Measurements from ENCODE around the gene ATP6V1D. TPM values are rescaled to one million over a fixed set of nuclear protein-coding genes. Genes with fewer than 3 reads are reported as not detected.

Gene ATP6V1D
- total and polyA plus RNA-seq, 9 of the 15 experiments (the other 6 are each of a cell fraction or from before 2014, with no cell fraction given) = 35.5 to 91.0 (median 50.0) TPM

- TF ChIP-seq KDM5B (IDR thresholded peaks at IDR 0.05; ENCODE audit: insufficient replicate concordance, low read depth, low read length) (peak; percentile 72), ZSCAN29 (IDR thresholded peaks at IDR 0.05) (no peak), TRIM24 (IDR thresholded peaks at IDR 0.05) (no peak), USF2 (CRISPR knock-in tag; IDR thresholded peaks at IDR 0.05) (peak; percentile 56; the same call in 1 of the 2 replicates), ELF1 (tag; IDR thresholded peaks at IDR 0.05) (peak; percentile 95), HNRNPH1 (optimal IDR thresholded peaks at IDR 0.05; ENCODE audit: low read depth, low read length) (no peak), TARDBP (IDR thresholded peaks at IDR 0.05) (peak; percentile 32; the same call in 1 of the 2 replicates), ZBTB12 (CRISPR knock-in tag; IDR thresholded peaks at IDR 0.05) (0 out of 2 replicates have a peak, but pooled peaks have one; percentile 10), PHF21A (IDR thresholded peaks at IDR 0.05; ENCODE audit: borderline replicate concordance, low read depth) (no peak)
Measured at GRCh38 chr14:67359775-67360469, at the start of gene ATP6V1D, which contains the start of gene EIF2S1 (continued).

Data from K562 (cell line).